ENCODE measurements around the gene ZNF212. TPM values are rescaled to one million over a fixed set of nuclear protein-coding genes. Genes with fewer than 3 reads are reported as not detected.
A peak's percentile ranks its signal among the peaks of the same experiment; 100 is the strongest.

ZNF212 gene
- total and polyA plus RNA-seq, 2 donors (not counting 3 experiments of a cell fraction or from before 2014, with no cell fraction given), result 3.6 to 9.0 TPM

- no peak for FAIRE-seq
- Histone ChIP-seq H3K9ac (replicated peaks; ENCODE audit: extremely low read depth, insufficient read depth, low read length) (no peak overlapping the region), H3K36me3 (ENCODE audit: control insufficient read depth in 2 of 2, extremely low read depth in 1 of 2, insufficient read depth in 2 of 2, low read length in 2 of 2) (peaks cover 0 to 8% of the 10 kb centered on the region in 2 experiments), H3K27me3 (ENCODE audit: control insufficient read depth in 2 of 2, insufficient read depth in 2 of 2, low read length in 2 of 2) (no peaks in the 10 kb centered on the region), H3K4me3 (replicated peaks in 1 of 3; ENCODE audit: insufficient read depth in 1 of 3, low read depth in 1 of 3, low read length in 3 of 3) (no peak overlapping the region), H3K9me1 (replicated peaks; ENCODE audit: control insufficient read depth, extremely low read depth, insufficient read depth, low read length) (no peaks in the 10 kb centered on the region), H2AFZ (ENCODE audit: low read depth, low read length) (no peak overlapping the region), H3K79me2 (ENCODE audit: control insufficient read depth, insufficient read depth, low read length) (no peaks in the 10 kb centered on the region), H3K4me1 (ENCODE audit: control insufficient read depth, extremely low read depth, insufficient read depth, low read length) (no peaks in the 10 kb centered on the region), H3K27ac (ENCODE audit: insufficient read depth, low read depth, low read length) (no peak overlapping the region), H3K9me3 (replicated peaks; ENCODE audit: control insufficient read depth, insufficient read depth, low read length) (no peaks in the 10 kb centered on the region), H3K4me2 (ENCODE audit: insufficient read depth, low read length) (no peak overlapping the region), H4K20me1 (replicated peaks; ENCODE audit: control insufficient read depth, extremely low read depth, insufficient read depth, low read length) (no peaks in the 10 kb centered on the region)
- ChIA-PET POLR2A (no interaction called here), CTCF (interaction anchor here (0.8 to 1.8 kb wide), 2 partner anchors 11 to 103 kb away, joined by 4 read pairs; partner anchors contain the start of gene ZNF425)
- intact Hi-C loops (cut with micrococcal nuclease) (loop anchor here (1.0 kb wide), 1 partner anchor 10 kb away; the partner anchor contains the start of gene ZNF212), dilution Hi-C loops (cut with MboI; ENCODE audit: extremely low pct_ligation_motif_present, low sequenced_read_pairs) (no loop called here)
- no TSS peak for BruUV-seq (replicated peaks)
- DNase-seq (ENCODE audit: low read depth, low spot score), result no peak
- peak; percentile 11 for TF ChIP-seq POLR2AphosphoS5 (IDR thresholded peaks at IDR 0.05; ENCODE audit: insufficient read depth, low read depth, low read length)
- no peak for TF ChIP-seq JUN (IDR thresholded peaks at IDR 0.05; ENCODE audit: borderline replicate concordance, insufficient read depth, insufficient read length, low read depth)
These were observed 9.9 kb upstream of the ZNF212 start for GRCh38 chr7:149229526-149229925.

GRCh38 chr7:149232362-149232761, 7.1 kb upstream of the ZNF212 start:
- no peak overlapping the region for H2AFZ ChIP-seq (ENCODE audit: low read depth, low read length)
- dilution Hi-C loops (cut with MboI; ENCODE audit: extremely low pct_ligation_motif_present, low sequenced_read_pairs) (no loop called here), intact Hi-C loops (cut with micrococcal nuclease) (no loop called here)
- no peak overlapping the region for H3K9ac ChIP-seq (replicated peaks; ENCODE audit: extremely low read depth, insufficient read depth, low read length)
- no peaks in the 10 kb centered on the region for H3K36me3 ChIP-seq (ENCODE audit: control insufficient read depth in 2 of 2, extremely low read depth in 1 of 2, insufficient read depth in 2 of 2, low read length in 2 of 2)
- no peak for TF ChIP-seq MAX (IDR thresholded peaks at IDR 0.05; ENCODE audit: insufficient read depth, insufficient read length)
- TF ChIP-seq FOS (IDR thresholded peaks at IDR 0.05; ENCODE audit: borderline replicate concordance, insufficient read depth, low read length), result no peak
- TF ChIP-seq JUN (IDR thresholded peaks at IDR 0.05; ENCODE audit: borderline replicate concordance, insufficient read depth, insufficient read length, low read depth), result no peak
- TF ChIP-seq POLR2AphosphoS5 (IDR thresholded peaks at IDR 0.05; ENCODE audit: insufficient read depth, low read depth, low read length), result no peak
- no peak for TF ChIP-seq CTCF (IDR thresholded peaks at IDR 0.05; ENCODE audit: extremely low read depth in 1 of 2, insufficient read depth in 1 of 2, low read depth in 1 of 2, low read length in 2 of 2)
- no peak for TF ChIP-seq POLR2A (IDR thresholded peaks at IDR 0.05; ENCODE audit: low read depth, low read length)
- TF ChIP-seq EZH2 (IDR thresholded peaks at IDR 0.05; ENCODE audit: borderline replicate concordance, low read depth, low read length, severe bottlenecking), result no peak
- TF ChIP-seq MYC (IDR thresholded peaks at IDR 0.05; ENCODE audit: low read depth, low read length), result no peak
- no peak for TF ChIP-seq GATA2 (IDR thresholded peaks at IDR 0.05; ENCODE audit: insufficient read depth, insufficient read length, low read depth, low read length)
- no peak for FAIRE-seq
- no peak overlapping the region for H3K27ac ChIP-seq (ENCODE audit: insufficient read depth, low read depth, low read length)
- H3K4me1 ChIP-seq (ENCODE audit: control insufficient read depth, extremely low read depth, insufficient read depth, low read length), result no peaks in the 10 kb centered on the region
- H3K27me3 ChIP-seq (ENCODE audit: control insufficient read depth in 2 of 2, insufficient read depth in 2 of 2, low read length in 2 of 2), result no peaks in the 10 kb centered on the region
- no peaks in the 10 kb centered on the region for H4K20me1 ChIP-seq (replicated peaks; ENCODE audit: control insufficient read depth, extremely low read depth, insufficient read depth, low read length)
- no peaks in the 10 kb centered on the region for H3K79me2 ChIP-seq (ENCODE audit: control insufficient read depth, insufficient read depth, low read length)
- DNase-seq (ENCODE audit: low read depth, low spot score), result no peak
- BruUV-seq (replicated peaks), result no TSS peak
- CTCF ChIA-PET, result no interaction called here
- no peak overlapping the region for H3K4me3 ChIP-seq (replicated peaks in 1 of 3; ENCODE audit: insufficient read depth in 1 of 3, low read depth in 1 of 3, low read length in 3 of 3)
- POLR2A ChIA-PET, result interaction anchor here (0.6 kb wide), 1 partner anchor 85 kb away, joined by 3 read pairs; no protein-coding TSS in a partner anchor
- H3K9me3 ChIP-seq (replicated peaks; ENCODE audit: control insufficient read depth, insufficient read depth, low read length), result no peaks in the 10 kb centered on the region
- no peaks in the 10 kb centered on the region for H3K9me1 ChIP-seq (replicated peaks; ENCODE audit: control insufficient read depth, extremely low read depth, insufficient read depth, low read length)
- no peak overlapping the region for H3K4me2 ChIP-seq (ENCODE audit: insufficient read depth, low read length)
